Amniotic epithelial cell (primary cell): Measurements from ENCODE around the gene GRAMD1B.
A peak's percentile ranks its signal among the peaks of the same experiment; 100 is the strongest.

Experiments used
- DNase-seq: peaks from one replicate; pipeline ENCODE4 v3.0.0-alpha.2; 2010; ENCODE audit warnings: low read depth

The GRAMD1B gene

DNA sequence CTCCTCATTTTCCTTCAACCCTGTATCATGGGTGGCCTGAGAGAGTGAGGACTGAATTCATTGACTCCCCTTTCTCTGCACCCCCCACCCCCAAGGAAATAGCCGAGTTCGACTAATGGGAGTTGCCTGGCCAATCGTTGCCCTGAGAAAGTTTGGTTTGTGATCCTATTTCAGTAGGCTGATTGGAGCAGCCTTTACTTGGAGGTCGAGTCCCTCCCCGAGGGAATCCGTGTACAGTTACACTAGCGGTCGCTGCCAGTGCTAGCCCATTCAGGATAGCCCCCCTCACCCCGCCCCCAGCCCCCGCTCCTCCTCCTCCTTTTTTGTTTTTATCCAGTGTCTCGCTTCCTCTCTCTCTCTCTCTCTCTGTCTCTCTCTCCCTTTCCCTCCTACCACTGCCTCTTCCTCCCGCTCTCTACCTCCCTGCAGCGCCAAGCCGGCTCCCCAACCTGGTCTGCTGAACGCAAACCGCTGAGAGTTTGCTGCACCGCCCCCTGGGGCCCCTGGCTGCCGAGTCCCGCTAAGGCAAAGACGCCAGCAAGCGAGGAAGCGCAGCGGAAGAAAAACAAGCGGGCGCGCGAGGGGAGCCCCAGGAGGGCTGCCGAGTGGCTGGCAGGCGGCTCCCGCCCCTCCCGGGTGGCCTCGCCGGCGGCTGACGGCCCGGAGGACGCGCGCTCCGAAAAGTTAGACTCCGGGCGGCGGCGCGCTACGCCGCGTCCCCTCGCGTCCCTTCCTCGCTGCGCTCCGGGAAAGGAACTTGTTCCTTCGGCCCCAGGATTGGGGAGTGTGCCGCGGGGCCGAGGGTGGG is at the start of gene GRAMD1B:
GRAMD1B (plus strand) TSS at position 357 of the 808 bp plus-strand sequence. CDS start 524 bp downstream, outside the sequence.
- peak; percentile 32 for DNase-seq

DNA sequence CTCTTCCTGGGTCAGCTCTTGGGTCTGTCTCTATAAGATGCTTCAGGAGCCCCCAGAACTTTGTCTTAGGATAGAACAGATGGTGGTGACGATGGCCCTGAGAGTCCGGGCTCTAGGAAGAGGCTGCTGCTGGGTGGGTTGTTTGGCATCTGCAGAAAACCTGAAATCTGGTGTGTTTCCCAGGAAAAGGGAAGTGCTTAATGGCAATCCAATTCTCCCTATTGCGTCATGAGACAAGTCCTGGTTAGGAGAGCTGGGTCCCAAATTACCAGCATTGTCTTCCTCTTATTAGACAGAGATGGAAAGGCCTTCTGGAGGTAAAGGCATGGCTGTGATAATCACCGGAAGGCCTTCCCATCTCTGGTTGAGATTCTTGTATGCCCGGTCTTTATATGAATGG is 48.9 kb upstream of the GRAMD1B start:
- DNase-seq: no peak

DNA sequence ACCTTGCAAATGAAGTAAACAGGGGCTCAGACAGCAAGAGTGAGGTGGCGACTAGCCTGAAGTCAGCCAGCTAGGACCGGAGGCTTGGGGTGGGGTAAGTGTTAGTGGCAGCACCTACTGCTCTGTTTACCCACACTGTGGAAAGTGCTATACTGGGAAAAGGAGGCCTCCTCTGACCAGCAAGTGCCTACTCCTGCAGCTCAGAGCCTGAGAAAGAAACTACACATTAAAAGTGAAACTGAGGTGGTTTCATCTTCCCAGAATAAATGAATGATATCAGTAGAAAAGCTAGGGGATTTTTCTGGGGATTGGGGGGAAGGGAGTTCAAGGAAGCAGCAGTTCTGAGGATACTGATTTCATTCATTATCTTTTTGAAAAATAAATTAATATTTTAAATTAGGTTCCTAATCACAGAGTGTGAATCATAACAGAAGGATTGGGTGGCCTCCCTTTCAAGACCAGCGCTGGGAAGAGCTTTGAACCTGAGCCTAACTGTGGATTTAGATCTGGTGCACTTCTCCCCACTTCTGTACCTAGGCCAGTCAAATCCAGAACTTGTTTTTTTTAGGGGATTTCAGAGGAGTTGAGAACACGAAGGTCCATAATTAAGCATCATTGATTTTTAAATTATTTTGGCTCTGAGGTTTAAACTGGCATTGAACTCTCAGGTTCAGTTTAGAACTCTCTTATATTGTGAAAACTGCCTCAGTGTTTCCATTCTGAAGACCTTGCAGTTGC is 48.1 kb upstream of the GRAMD1B start:
- DNase-seq: no peak

DNA sequence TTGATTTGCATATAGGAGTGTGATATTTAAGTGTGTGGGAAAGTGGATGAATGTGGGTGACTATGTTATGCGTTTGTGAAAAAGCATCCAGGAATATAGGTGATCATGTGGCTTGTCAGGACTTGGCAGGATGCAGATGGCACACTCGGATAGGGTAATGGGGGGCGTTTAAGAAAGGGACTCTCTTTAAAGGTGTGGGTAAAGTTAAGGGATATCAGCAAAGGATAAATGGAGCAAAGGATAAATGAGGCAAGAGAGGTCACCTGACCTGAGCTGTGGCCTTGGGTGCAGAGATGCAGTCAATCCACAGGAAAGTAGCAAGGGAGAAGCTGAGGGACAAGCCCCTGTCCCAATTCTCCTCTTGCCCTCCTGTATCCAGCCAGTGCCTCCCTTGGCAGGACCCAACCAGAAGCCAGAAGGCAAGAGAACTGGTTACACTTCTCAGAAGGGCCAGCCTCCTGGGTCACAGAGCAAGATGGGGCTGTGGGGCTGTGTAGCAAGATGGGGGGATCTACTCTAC is 47.5 kb upstream of the GRAMD1B start:
- DNase-seq: no peak

DNA sequence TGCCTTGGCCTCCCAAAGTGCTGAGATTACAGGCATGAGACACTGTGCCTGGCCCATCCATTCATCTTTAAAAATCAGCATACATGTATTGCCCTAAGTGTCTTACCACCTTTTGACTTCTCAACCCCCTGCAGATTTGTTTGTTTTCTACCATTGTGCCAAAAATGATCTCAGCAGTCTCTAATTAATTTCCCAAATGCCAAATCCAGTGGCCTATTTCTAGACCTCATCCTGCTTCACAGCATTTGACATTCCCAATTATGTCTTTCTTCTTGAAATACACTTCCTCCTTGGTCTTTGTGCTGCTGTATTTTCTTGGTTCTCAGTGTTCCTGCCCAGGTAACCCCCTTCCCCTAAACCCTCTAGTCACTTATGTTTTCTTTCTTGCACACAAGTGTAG is 46.0 kb upstream of the GRAMD1B start:
- DNase-seq: no peak

DNA sequence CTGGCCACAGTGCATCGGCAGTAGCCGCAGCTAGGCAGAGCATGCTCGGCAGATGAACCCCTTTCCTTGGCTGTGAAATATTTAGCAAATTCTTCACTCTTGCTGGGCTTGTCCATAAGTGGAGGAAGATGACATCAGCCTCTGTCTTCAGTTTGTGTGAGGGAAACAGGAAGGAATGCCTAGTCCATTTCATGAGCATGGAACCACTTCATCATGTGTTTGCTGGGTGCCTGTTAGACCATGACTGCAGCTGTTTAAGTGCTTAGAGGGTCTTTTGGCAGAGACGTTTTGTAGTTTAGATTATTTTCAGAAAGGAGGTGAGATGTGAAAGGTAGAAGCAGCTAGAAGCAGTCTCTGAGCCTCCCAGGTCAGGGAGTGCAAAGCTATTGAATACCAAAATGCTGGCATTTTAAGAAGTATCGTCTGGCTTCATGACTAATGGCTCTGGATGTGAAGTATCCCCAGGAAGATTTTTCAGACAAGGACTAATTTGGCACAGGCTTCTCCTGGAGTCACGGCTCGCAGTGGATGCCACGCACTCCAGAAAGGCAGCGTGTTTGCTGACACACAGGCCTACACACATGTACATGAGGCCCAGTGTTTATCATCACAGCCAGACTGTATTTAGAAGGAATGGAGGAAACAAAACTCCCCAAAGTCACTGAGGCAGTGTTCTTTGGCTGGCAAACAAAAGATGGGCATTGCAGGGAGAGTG is 43.1 kb upstream of the GRAMD1B start:
- DNase-seq: no peak

DNA sequence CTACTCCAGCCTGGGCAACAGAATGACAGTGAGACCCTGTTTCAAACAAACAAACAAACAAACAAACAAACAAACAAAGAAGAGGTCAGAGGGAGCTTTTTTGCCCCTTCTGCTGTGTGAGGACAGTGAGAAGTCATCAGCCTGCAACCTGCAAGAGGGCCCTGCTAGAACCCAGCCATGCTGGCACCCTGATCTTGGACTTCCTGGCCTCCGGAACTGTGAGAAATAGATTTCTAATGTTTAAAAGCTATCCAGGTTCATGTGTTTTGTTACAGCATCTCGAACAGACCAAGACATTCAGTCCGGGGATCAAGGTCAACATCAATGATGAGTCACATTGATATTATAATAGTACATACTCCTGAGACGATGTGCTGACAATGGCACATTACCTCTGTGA is 41.4 kb upstream of the GRAMD1B start:
- no peak for DNase-seq

DNA sequence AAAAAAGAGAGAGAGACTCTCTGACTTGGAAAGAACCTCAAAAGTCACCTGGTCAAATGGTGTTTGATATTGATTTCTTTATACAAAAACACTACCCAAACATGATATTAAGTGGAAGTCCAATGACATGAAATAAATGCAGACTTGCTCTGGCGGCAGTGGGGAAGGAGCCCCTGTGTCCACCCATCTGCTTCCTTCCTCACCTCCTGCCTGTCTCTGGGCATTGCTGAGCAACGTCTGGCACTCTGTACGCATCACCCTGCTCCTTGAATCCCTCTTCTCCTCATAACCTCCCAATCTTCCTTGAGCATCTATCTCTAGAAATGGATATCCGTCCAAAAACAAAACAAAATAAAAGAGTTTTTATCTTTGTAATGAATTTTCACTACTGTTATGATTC is 39.9 kb upstream of the GRAMD1B start:
- no peak for DNase-seq

DNA sequence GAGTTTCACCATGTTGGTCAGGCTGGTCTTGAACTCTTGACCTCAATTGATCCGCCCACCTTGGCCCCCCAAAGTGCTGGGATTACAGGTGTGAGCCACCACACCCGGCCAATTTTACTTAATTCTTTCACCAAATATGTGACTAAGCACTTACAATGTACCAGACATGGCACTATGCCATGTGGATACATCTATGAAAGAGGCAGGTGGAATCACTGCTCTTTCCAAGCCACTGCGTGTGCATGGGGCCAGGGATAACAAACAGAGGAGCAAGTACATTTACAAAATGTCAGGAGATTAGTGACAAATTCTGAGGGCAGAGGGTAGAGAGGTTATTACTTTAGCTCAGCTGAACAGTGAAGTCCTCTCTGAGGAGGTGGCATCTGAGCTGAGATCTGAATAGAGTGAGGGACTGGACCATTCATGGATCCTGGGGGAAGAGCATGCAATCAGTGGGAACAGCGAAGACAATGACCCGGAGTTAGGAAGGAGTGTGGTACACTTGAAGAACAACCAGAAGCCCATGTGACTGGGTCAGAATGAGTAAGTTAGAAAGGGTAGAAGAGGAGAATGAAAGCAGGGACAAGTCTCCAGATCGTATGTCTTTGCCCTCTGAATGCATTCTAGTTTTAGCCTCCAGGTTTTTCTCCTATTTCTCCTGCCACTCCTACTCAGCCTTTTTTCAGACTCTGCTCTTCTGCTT is 38.3 kb upstream of the GRAMD1B start:
- DNase-seq: no peak

DNA sequence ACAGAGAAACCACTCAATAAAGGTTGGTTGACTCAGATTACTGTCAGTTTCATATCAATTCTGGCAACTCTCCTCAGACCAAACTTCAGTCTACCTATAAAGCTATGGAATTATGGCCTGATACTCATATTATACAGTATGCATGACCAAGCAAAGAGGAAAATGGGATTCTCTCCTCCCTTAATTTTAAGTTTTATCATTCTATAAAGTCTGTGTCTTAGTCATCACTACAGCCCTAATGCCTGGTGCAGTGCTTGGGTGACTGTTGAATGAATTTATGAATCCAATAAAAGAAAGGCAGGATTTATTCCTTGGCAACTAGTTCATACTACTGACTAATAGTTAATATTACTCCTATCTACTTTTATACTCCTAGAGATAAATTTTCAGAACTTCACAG is 37.6 kb upstream of the GRAMD1B start:
- DNase-seq: no peak

DNA sequence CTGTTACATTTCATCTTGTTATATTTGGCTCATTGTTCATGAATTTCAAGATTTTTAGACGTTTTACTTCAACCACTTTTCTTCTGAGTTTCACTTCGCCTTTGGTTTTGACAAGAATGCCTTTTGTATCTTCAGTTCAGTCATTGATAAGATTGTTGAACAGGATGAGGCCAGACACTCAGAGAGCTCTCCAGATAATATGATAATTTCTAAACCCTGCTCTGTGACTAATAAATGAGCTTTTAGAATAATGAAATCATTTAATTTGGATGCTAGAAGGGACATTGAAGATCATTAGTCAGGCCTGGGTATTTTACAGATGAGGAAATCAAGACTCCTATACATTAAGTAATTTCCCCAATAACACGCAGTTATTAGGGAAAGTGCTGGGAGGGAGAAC is 37.2 kb upstream of the GRAMD1B start:
- no peak for DNase-seq

DNA sequence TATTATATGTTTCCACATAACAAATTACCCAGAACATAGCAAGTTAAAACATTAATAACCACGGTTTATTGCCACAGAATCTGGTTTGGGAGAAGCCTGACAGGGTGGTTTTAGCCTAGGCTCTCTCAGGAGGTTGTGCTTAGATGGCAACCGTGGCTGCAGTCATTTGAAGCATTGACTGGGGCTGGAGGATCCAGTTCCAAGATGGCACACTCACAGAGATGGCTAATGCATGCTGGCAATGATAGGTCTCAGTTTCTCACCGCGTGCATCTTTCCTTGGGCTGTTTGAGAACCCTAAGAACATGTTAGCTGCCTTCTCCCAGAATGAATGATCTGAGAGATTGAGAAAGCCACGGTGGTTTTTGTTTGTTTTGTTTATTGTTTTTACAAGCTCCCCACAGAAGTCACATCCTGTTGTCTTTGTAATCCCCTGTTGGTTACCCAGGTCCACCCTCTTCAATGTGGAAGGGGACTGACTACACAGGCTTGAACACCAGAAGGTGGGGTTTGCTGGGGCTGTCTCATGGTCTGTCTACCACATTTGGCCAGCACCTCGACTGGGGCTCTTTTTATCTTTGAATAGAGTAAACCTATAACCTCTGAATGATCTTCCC is 36.6 kb upstream of the GRAMD1B start:
- DNase-seq: no peak

DNA sequence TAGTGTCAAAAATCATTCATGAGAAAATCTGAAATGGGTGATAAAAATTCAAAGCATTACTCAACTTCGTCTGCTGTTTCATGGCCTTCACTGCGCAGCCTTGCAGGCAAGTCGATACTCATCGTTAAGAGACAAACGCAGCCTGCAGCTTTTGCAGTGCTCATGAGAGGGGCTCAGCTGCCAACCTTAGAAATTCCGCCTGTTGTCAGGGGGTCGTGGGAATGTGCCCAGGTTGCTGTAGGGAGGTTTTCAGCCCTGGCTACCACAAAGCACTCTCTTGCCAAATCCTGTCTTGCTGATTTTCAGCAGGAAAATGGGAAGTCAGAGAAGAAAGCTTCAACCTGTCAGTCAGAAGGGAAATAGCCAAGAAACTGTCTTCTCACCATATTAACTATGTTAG is 25.4 kb upstream of the GRAMD1B start:
- DNase-seq: no peak

DNA sequence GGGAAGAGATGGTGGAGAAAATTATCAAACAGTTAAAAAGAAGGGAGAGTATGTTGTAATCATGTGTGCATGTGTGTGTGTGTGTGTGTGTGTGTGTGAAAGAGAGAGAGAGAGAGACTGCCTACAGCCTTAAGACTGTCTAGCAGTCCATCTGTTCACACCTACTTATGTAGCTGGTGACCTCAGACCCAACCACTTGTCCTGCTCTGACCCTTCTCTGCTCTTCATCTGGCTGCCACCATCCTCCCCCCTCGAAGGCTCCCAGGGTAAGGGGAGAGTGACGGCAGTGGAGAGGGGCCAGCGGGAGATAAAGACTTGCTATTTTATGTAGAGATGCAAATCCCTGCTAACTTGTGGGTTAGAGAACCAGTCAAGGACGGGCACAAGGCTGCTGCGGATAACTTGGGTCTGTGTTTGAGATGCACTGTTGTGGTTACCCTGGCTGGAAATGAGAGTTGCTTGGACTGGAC is 24.9 kb upstream of the GRAMD1B start:
- peak; percentile 13 for DNase-seq

DNA sequence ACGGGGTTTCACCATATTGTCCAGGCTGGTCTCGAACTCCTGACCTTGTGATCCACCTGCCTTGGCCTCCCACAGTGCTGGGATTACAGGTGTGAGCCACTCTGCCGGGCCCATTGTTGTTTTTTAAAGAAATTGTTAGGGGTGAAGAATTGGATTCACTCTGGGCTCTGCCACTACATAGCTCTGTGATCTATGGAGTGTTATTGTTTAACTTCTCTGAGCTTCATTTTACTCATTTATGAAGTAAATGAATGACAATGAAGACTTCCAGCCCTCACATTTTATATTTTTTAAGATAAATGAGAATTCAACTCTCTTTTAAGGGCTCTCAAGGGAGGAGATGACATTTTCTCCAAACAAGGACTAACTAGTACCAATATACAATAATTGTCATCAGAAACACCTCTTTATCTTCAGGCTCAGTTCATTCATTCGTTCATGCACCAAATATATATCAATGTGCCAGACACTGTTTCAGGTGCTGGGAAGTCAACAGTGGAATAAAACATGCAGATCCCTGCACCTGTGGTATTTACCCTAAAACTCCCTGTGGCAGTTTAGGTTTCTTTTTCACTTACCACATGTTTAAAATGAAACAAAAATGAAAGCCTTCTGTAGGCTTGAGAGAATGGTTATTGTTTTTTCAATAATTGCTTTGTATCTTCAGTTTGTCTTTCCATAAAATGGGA is 23.5 kb upstream of the GRAMD1B start:
- no peak for DNase-seq

DNA sequence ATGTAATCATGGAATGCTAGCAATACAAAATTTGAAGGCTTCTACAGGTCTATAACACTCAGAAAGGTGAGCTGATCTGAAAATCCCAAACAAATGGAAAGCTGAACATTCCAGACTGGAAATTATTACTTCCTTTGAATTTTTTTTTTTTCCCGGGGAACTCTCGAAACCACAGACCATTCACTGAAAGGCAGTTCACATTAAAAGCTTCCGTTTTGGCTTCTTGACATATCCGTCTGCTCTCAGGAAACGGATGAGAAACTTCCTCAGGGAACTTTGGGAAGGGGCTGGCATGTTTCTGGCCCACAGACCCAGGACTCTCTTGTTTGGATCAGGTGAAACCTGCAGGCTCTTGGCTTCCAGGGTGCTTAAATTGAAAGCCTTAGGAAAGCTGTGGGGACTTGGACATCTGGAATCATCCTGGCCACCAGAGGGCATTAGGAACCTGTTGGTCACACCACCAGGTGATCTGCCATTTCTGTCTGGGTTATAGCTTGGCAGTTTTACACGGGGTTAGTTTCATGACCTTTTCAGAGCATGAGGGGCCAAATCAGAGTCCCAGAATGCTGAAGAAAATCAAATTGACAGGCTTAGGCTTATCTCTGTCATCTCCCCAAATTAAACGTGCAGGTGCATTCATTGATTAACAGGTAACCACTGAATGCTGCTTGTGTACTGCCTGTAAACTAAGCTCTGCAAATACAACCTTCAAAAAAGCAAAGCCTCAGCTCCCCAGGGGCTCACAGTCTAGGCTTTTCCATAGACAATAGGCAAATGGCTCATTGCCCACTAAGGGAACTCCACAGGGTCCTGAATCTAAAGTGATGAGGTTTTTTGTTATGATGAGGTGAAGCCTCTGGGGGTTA is 22.7 kb upstream of the GRAMD1B start:
- DNase-seq: peak; percentile 68

DNA sequence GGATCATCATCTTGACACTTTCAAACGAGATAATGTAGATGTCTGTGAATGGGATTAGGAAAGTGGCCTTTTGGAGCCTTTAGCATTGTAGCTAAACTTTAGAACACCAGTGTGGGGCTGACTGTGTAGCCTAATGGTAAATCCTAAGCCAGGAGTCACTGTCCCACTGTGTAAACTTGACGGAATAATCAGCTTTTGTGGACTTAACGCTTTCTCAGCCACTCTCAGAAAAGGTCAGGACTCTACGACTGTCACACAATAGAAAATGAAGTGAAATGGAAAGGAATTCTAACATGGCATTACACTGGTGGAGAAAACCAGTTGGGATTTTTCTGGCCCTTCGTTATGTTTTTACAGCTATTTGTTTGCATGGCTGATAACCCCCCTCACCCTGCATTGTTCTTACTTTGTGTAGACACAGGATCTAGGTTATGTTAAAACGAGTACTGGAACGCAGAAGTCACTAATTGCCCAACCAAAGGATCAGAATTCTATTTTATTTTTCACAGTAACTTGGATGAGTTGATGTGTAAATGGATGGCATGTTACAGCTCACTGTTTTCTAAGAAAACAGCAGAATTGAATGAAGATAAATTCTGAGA is 22.0 kb upstream of the GRAMD1B start:
- no peak for DNase-seq

DNA sequence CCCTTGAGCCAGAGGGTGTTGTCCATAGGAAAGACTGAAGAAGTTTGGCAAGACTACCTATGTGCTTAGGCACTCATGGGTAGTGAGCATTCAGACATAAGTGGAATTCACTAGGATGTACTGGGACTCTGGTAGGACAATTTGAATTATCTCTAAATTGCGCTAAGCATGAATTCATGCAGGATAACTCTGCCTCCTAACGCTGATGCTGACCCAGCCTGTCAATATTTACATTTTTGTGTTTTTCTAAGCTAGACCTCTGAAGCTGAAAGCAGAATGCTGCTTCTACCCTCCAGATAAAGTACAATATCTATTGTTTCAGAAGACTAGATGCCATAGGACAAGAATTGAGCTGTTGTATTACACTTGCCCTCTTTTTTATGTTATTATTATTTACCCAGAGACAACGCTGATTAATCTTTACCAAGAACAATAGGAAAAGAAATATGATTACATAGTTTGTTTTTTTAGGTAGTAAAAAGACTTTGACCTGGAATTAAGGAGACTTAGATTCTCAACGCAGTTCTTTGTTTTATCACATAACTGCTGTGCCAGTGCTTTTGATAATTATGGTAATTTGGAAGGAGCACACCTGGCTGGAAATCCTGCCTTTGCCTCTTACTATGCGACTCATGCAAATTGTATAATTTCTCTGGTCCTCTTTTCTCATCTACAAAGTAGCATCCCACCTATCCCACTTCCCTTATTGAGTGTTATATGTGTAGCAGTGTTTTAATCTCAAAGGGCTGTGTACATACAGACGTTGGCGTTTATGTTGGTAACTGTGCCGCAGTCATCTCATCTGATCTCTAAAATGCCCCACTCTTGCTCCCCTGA is 21.2 kb upstream of the GRAMD1B start:
- DNase-seq: no peak
